ENCODE data around the gene CHRNA7.

CHRNA7 gene

GRCh38 chr15:32060706-32061105, 30.4 kb downstream of the CHRNA7 start:
- Histone ChIP-seq H3K4me3 (ENCODE audit: low read depth in 1 of 2, low read length in 2 of 2) (no peak overlapping the region), H3K4me2 (ENCODE audit: insufficient read depth, low read length) (no peak overlapping the region), H3K36me3 (ENCODE audit: insufficient read depth, low read length) (no peaks in the 10 kb centered on the region), H3K27me3 (ENCODE audit: insufficient read depth, low read length, poor library complexity) (peaks cover 5% of the 10 kb centered on the region), H4K20me1 (ENCODE audit: insufficient read depth, low read length) (no peaks in the 10 kb centered on the region), H3K27ac (ENCODE audit: low read length) (no peak overlapping the region), H3K4me1 (ENCODE audit: insufficient read depth, low read length) (no peaks in the 10 kb centered on the region), H3K9ac (ENCODE audit: low read depth, low read length) (no peak overlapping the region), H3K9me3 (ENCODE audit: insufficient read depth, low read length, severe bottlenecking) (no peaks in the 10 kb centered on the region), H3K79me2 (ENCODE audit: insufficient read depth, low read length) (no peaks in the 10 kb centered on the region), H2AFZ (ENCODE audit: low read depth, low read length) (no peak overlapping the region)
- DNase-seq (no peak), ATAC-seq (ENCODE audit: insufficient read depth, low read depth) (no peak)
- TF ChIP-seq EZH2 (IDR thresholded peaks at IDR 0.05; ENCODE audit: borderline replicate concordance, low read depth, low read length, severe bottlenecking) (no peak), CTCF (IDR thresholded peaks at IDR 0.05; ENCODE audit: borderline replicate concordance, extremely low read depth, low read length, poor library complexity, severe bottlenecking) (no peak)

GRCh38 chr15:32067115-32067514, 36.8 kb downstream of the CHRNA7 start:
- DNase-seq = no peak
- no peak overlapping the region for H3K4me2 ChIP-seq (ENCODE audit: insufficient read depth, low read length)
- H3K4me1 ChIP-seq (ENCODE audit: insufficient read depth, low read length) = no peaks in the 10 kb centered on the region
- H3K27ac ChIP-seq (ENCODE audit: low read length) = no peak overlapping the region
- H3K9me3 ChIP-seq (ENCODE audit: insufficient read depth, low read length, severe bottlenecking) = peaks cover 7% of the 10 kb centered on the region
- no peaks in the 10 kb centered on the region for H3K79me2 ChIP-seq (ENCODE audit: insufficient read depth, low read length)
- H3K36me3 ChIP-seq (ENCODE audit: insufficient read depth, low read length) = no peaks in the 10 kb centered on the region
- no peak overlapping the region for H2AFZ ChIP-seq (ENCODE audit: low read depth, low read length)
- no peaks in the 10 kb centered on the region for H3K27me3 ChIP-seq (ENCODE audit: insufficient read depth, low read length, poor library complexity)
- no peaks in the 10 kb centered on the region for H4K20me1 ChIP-seq (ENCODE audit: insufficient read depth, low read length)
- no peak for TF ChIP-seq CTCF (IDR thresholded peaks at IDR 0.05; ENCODE audit: borderline replicate concordance, extremely low read depth, low read length, poor library complexity, severe bottlenecking)
- no peak for TF ChIP-seq EZH2 (IDR thresholded peaks at IDR 0.05; ENCODE audit: borderline replicate concordance, low read depth, low read length, severe bottlenecking)
- no peak for ATAC-seq (ENCODE audit: insufficient read depth, low read depth)
- H3K9ac ChIP-seq (ENCODE audit: low read depth, low read length) = no peak overlapping the region
- H3K4me3 ChIP-seq (ENCODE audit: low read depth in 1 of 2, low read length in 2 of 2) = no peak overlapping the region

- Histone ChIP-seq H3K4me3 (ENCODE audit: low read depth in 1 of 2, low read length in 2 of 2) (no peak overlapping the region), H3K9me3 (ENCODE audit: insufficient read depth, low read length, severe bottlenecking) (no peaks in the 10 kb centered on the region), H3K4me2 (ENCODE audit: insufficient read depth, low read length) (no peak overlapping the region), H3K79me2 (ENCODE audit: insufficient read depth, low read length) (no peaks in the 10 kb centered on the region), H2AFZ (ENCODE audit: low read depth, low read length) (no peak overlapping the region), H3K27ac (ENCODE audit: low read length) (no peak overlapping the region), H3K9ac (ENCODE audit: low read depth, low read length) (no peak overlapping the region), H3K4me1 (ENCODE audit: insufficient read depth, low read length) (no peaks in the 10 kb centered on the region), H3K36me3 (ENCODE audit: insufficient read depth, low read length) (no peaks in the 10 kb centered on the region), H3K27me3 (ENCODE audit: insufficient read depth, low read length, poor library complexity) (peaks cover 4% of the 10 kb centered on the region), H4K20me1 (ENCODE audit: insufficient read depth, low read length) (no peaks in the 10 kb centered on the region)
- no peak for DNase-seq
- ATAC-seq (ENCODE audit: insufficient read depth, low read depth) = no peak
- TF ChIP-seq CTCF (IDR thresholded peaks at IDR 0.05; ENCODE audit: borderline replicate concordance, extremely low read depth, low read length, poor library complexity, severe bottlenecking) (no peak), EZH2 (IDR thresholded peaks at IDR 0.05; ENCODE audit: borderline replicate concordance, low read depth, low read length, severe bottlenecking) (no peak)
Observed at GRCh38 chr15:32089851-32090359, 59.6 kb downstream of the CHRNA7 start.
